D721Med (cell line): ENCODE data around the gene PHKG2.

Source experiments
- DNase-seq: peaks from one replicate; pipeline ENCODE4 v3.0.0; 2011; ENCODE audit warnings: low spot score; ENCODE audit not compliant: insufficient read length
- FAIRE-seq: peaks from 2 replicates; lab custom pipeline; 2011; peaks lifted over from hg19 to GRCh38; lab: Jason Lieb, UNC
- TF ChIP-seq, protein P1 (sequence below): IDR thresholded peaks from 2 replicates; pipeline ENCODE4 v1.5.1; 2012; ENCODE audit warnings: mild to moderate bottlenecking, control low read depth; ENCODE audit not compliant: insufficient read depth; ENCODE audit errors: missing control alignments

The PHKG2 gene

GRCh38 chr16:30786936-30787612 is 38.8 kb downstream of the PHKG2 start, which contains the start of gene ZNF629:
Gene ZNF629, minus strand, starts transcription at chr16:30787205. Its CDS starts 2,723 bp downstream, at chr16:30784482.
- TF ChIP-seq, protein P1, sequence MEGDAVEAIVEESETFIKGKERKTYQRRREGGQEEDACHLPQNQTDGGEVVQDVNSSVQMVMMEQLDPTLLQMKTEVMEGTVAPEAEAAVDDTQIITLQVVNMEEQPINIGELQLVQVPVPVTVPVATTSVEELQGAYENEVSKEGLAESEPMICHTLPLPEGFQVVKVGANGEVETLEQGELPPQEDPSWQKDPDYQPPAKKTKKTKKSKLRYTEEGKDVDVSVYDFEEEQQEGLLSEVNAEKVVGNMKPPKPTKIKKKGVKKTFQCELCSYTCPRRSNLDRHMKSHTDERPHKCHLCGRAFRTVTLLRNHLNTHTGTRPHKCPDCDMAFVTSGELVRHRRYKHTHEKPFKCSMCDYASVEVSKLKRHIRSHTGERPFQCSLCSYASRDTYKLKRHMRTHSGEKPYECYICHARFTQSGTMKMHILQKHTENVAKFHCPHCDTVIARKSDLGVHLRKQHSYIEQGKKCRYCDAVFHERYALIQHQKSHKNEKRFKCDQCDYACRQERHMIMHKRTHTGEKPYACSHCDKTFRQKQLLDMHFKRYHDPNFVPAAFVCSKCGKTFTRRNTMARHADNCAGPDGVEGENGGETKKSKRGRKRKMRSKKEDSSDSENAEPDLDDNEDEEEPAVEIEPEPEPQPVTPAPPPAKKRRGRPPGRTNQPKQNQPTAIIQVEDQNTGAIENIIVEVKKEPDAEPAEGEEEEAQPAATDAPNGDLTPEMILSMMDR, result no peak
- no peak for FAIRE-seq
- DNase-seq, result peak; percentile 93

- TF ChIP-seq, protein P1, result no peak
- no peak for FAIRE-seq
- DNase-seq, result no peak
Observed at GRCh38 chr16:30787613-30788378, 39.6 kb downstream of the PHKG2 start.

DNA sequence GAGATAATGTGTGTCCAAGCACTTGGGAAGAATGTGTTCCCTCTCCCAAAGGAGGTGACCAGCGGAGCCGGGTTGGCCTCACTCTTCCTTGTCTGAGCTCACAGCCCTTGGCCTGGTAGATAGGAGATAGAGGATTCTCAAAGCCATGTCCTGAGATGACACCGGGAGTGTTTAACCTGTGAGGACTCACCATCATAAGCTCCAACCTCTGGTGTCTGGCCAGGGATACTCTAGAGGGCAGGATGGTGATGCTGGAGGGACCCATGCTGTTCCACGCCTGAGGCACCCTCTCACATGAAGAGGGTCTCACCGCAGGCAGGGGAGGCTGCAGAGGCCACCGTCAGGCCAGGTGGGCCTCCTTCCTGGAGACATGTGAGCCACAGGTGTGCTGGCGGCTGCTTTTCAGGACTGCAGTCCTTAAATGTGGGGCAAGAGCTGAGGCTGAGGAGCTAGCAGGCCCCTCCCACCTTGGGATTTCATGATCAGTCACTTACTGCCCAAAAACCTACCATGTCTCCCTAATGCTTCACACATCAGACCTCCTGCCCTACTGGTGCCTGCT is 45.4 kb downstream of the PHKG2 start:
- DNase-seq (no peak), FAIRE-seq (no peak)
- TF ChIP-seq, protein P1, result no peak

DNA sequence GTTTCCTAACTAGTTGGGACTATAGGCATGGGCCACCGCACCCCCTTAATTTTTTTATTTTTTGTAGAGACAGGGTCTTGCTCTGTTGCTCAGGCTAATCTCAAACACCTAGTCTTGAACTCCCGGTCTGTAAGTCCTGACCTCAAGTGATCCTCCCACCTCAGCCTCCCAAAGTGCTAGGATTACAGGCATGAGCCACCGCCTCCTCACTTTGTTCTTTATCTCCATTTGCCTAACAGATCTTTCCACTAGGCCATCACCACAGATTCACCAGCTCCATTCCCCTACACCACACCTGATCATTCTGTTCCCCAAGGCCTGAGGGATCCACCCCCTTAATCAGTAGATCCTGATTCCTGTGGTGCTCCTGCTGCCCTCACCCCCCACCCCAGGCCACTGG is 46.4 kb downstream of the PHKG2 start:
- FAIRE-seq, result no peak
- TF ChIP-seq, protein P1, result no peak
- DNase-seq, result no peak

- TF ChIP-seq, protein P1, result no peak
- DNase-seq, result no peak
- no peak for FAIRE-seq
Observed at GRCh38 chr16:30797670-30798309, 49.6 kb downstream of the PHKG2 start.
